Endometrial microvascular endothelial cells (primary cell): Measurements from ENCODE around the gene GPRC6A. TPM values are rescaled to one million over a fixed set of nuclear protein-coding genes. Genes with fewer than 3 reads are reported as not detected.

ENCODE experiments used
- in situ Hi-C: cut with HindIII; loops from 2 replicates; pipeline ENCODE4 v1.10.0; 2017; ENCODE audit warnings: low sequenced_read_pairs, low pct_unique_long_range_greater_than_20kb; ENCODE audit errors: inconsistent ontology term
- total RNA-seq: library from RNA; depleted of rRNA; stranded (reverse); fragments of >200 nt; gene quantifications from one replicate; pipeline ENCODE4 v1.2.3, GENCODE V29; 2015; ENCODE audit errors: inconsistent ontology term

GPRC6A gene
- total RNA-seq, 1 donor from 2014 or later, result not detected

- in situ Hi-C loops, result no loop called here
These were observed 28.9 kb downstream of the GPRC6A start for GRCh38 chr6:116799945-116800344.

- in situ Hi-C loops, result no loop called here
These were observed 31.3 kb downstream of the GPRC6A start for GRCh38 chr6:116797585-116797984.

- in situ Hi-C loops, result no loop called here
These were observed 35.7 kb downstream of the GPRC6A start for GRCh38 chr6:116793224-116793623.

- in situ Hi-C loops, result no loop called here
These were observed 45.0 kb downstream of the GPRC6A start for GRCh38 chr6:116783852-116784251.

- in situ Hi-C loops, result no loop called here
These were observed 49.2 kb downstream of the GPRC6A start for GRCh38 chr6:116779573-116780164.

- in situ Hi-C loops, result no loop called here
These were observed 55.0 kb downstream of the GPRC6A start for GRCh38 chr6:116773886-116774285.

GRCh38 chr6:116772450-116772849, 56.4 kb downstream of the GPRC6A start:
- in situ Hi-C loops, result no loop called here

- in situ Hi-C loops, result no loop called here
These were observed 61.2 kb downstream of the GPRC6A start for GRCh38 chr6:116767715-116768114.

GRCh38 chr6:116766506-116767176, 62.2 kb downstream of the GPRC6A start:
- in situ Hi-C loops, result no loop called here

GRCh38 chr6:116764961-116765841, 63.7 kb downstream of the GPRC6A start, which contains the start of gene FAM162B:
Gene FAM162B, minus strand, starts transcription at chr6:116765719. Its CDS starts 143 bp downstream, at chr6:116765576.
- in situ Hi-C loops, result no loop called here

GRCh38 chr6:116764629-116764960, 64.3 kb downstream of the GPRC6A start:
- in situ Hi-C loops, result no loop called here

GRCh38 chr6:116763906-116764628, 64.8 kb downstream of the GPRC6A start:
- in situ Hi-C loops, result no loop called here

GRCh38 chr6:116763048-116763447, 65.8 kb downstream of the GPRC6A start:
- in situ Hi-C loops, result no loop called here

GRCh38 chr6:116762235-116762634, 66.6 kb downstream of the GPRC6A start:
- in situ Hi-C loops, result no loop called here

- in situ Hi-C loops, result no loop called here
These were observed 67.1 kb downstream of the GPRC6A start for GRCh38 chr6:116761779-116762178.

- in situ Hi-C loops, result no loop called here
These were observed 83.7 kb downstream of the GPRC6A start for GRCh38 chr6:116745176-116745575.
